Left renal pelvis (tissue), 4 donors: ENCODE results near the gene OR6V1. TPM values are rescaled to one million over a fixed set of nuclear protein-coding genes. Genes with fewer than 3 reads are reported as not detected.
"Not testable (repeated sequence)": the region's sequence is repeated elsewhere in the genome, so short reads cannot be mapped to it uniquely, and the experiment has no call there.

ENCODE experiments used
- DNase-seq, 4 donors: peaks; one replicate each; pipeline ENCODE4 v3.0.0-alpha.2; 2013; ENCODE audit warnings: low read depth in 4 of 4, low spot score in 3 of 4
- polyA plus RNA-seq, 4 donors: library from polyadenylated mRNA; unstranded; fragments of 120-200 nt; gene quantifications; one replicate each; pipeline ENCODE4 v1.2.1, GENCODE V29; 2013; ENCODE audit not compliant: insufficient read length in 4 of 4

Gene OR6V1
- polyA plus RNA-seq, 4 donors, result not detected

DNA sequence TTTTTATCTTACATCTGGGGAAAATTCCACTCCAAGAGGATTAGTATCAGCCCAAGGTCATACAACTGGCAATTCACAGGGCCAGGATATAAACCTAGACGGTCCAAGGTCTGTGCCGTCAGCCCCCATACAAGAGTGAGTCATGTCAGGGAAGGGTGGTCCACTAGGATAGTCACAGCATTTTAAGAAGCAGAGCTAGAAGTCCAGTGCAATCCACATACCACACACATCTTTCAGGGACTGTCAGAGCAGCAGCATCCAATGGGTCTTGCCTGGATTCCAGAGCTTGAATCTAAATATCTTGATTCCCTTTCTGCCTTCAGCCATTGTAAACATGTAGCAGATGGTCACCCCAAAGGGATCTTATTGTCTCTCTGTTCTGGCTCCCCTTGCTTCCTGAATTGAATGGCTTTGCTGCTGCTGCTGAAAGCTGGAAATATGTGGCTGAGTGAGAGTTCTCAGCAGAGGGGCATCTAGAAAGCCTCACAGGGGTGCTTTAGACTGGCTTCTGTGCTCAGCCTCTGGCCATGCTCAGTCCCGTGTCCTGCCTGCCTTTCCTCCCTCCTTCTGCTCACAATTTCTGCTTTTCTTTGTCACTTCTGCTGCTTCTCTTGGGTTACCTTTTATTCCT lies 9.9 kb upstream of the OR6V1 start:
- no peak for DNase-seq

DNA sequence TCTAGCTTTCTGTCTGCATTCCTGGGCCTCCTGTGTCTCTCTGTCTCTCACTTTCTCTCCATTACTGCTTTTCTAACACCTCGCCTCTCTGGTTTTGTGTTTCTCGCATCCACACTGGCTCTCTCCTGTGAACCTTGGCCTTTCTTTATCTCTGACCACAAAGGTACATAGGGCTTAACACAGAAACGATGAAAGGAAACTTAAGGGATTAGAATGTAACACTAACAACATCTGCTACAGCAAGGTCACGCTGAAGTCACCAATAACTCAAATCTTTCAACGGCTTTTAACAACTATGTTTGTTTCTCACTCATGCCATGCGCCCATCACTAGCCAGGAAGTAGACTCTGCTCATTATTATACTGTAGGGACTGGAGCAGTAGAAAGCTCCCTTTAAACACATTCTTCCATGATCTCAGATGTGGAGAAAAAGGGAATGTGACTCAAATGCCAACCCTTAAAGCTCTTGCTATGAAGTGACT lies 9.3 kb upstream of the OR6V1 start:
- DNase-seq, result no peak

DNA sequence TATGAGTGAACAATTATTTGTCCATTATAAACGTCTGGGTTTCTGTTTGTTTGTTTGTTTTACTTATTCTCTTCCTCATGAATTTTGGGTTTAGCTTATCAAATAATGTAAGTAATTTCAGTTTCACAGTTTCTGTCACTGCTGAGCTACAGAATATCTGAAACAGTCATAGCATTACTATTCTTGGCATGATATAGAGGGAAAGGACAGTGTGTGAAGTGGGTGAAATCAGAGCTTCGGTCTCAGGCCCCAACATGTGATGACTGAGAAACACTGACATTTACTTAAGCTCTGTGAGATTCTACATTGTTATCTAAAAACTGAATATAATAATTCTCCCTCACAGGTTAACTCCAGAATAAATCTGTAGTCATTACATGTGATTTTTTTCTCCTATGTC lies 8.8 kb upstream of the OR6V1 start:
- no peak for DNase-seq

DNA sequence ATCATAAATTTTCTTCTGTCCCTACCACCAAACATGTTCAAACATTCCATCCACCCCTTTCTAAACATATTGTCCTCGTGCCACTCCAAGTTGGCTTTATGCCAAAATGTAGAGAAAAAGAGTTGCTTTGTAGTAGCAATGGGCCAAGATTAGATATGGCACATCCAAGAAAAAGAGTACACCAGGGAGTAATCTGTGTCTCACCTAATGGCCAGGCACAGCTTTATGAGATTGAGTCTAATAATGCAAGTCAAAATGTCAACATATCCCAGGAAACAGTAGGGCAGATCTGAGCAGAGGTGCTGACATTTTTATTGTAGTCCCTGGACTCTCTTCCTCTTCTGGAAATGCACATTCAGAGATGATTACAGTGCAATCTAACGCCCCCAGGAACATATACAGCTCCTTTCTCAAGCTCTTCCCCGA lies 5.7 kb upstream of the OR6V1 start:
- DNase-seq, result no peak

DNA sequence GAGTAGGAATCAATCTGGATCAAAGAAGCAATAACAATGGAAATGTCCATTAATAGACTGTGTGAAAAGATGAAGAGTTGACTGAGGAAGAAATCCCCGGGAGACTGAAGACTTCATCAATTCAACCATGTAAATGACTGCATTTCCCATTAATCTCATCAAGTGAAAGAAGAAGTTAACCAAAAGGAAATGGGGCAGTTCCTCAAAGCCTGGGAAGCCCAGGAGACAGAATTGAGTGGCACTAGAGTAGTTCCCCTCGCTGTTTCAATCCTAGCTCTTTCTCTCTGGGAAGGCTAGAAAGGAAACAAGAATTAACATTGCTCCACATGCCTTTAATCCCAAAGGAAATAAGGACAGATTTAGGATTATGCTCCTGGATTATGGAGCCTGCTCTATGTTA lies 4.8 kb upstream of the OR6V1 start:
- no peak for DNase-seq

DNA sequence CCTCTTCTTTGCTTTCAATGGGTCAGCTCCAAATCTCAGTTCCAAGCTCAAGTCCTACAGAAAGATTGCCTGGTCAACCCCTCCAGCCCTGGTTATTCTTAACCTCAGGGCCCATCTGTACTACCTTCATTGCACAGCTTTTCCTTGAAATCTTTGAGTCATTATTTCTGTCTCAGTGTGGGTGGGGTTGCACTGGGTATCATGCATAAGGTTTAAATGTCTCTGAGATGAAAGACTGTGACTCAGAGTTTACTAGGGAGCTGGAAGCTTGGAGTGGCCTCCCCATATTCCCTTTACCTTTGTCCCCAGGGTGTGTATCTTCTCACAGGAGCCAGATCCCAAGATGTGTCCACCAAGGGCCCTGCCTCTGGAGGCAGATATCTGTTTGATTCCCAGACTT lies 3.3 kb upstream of the OR6V1 start:
- DNase-seq, result no peak

DNA sequence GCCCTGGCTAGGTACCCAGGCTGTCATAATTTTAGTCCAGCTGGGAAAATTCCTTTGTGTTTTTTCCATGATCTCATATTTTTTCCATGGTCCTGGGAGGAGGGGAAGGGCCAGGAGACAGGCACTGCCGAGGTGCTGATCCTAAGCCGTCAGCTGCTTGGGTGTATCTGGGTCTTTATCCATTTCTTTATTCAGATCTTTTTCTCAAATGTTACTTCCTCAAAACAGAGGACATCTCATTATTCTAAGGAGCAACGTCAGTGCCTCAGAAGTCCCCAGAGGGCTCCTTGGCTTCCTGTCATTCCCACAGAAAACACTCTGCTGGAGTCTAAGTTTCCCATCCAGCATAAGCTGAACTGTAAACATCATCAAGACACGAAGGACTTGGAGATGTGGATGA lies 2.8 kb upstream of the OR6V1 start:
- no peak for DNase-seq

DNA sequence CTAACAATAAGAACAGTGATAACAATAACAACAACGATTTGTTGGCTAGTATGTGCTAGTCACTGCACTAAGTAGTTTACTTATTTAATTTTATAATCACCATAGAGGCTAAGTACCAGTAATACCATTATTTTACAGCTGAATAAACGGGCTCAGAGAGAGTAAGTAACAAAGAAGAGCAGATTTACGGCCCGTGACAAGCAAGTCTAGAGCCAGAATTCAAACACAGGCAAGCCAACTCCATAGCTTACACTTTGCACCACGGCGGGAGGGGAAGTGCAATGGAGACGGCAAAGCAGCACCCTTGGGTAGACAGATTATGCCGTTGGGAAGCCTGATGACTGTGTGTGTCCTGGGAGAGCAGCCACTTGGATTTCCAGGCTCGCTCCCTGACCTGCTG lies 1.2 kb upstream of the OR6V1 start:
- DNase-seq, result peak in 2 of 4 donors; percentile 6 to 19

DNA sequence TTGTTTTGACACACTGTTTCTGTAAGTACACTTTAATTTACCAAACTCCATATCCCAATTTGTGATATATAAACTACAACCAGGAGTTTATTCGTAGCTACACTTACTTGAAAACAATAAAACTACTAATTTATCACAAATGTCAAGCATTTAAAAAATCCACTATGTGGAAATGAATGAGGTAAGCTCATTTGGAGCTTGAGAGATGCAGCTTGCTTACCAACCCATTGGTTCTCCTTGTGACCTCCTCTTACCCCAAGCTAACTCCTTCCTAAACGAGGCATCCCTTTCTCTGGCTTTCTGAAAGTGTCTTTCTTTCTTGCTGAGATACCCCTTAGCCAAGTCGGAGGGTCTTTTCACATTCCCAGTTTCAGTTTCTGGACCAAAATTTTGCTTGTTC lies 2.5 kb downstream of the OR6V1 start:
- DNase-seq, result no peak

DNA sequence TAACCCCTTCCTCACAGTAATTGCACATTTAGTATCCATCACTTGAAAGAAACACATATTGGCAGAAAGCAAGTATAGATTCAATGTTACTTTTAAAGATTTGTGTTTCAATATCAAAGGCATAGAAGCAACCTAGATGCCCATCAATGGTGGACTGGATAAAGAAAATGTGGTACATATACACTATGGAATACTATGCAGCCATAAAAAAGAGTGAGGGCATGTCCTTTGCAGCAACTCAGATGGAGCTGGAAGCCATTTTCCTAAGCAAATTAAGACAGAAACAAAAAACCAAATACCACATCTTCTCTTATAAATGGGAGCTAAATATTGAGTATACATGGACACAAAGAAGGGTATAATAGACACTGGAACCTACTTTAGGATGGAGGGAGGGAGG lies 3.6 kb downstream of the OR6V1 start:
- no peak for DNase-seq

DNA sequence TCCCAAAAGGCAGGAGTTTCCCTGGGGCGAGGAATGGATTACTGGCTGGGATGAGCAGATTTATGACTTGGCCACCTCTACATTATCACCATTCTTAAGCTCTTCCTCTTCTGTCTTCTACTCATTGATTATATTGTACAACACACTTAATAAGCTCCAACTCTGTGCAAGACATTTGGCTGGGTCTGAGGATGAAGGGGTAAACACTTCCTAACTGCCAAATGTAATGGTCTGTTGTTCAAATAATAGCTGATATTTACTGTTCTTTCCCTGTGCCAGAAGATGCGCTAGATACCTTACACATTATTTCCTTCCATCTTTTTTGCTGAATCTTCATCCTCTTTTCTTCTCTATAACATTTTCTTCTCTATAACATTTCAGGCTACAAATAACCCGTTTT lies 11.6 kb downstream of the OR6V1 start:
- no peak for DNase-seq

DNA sequence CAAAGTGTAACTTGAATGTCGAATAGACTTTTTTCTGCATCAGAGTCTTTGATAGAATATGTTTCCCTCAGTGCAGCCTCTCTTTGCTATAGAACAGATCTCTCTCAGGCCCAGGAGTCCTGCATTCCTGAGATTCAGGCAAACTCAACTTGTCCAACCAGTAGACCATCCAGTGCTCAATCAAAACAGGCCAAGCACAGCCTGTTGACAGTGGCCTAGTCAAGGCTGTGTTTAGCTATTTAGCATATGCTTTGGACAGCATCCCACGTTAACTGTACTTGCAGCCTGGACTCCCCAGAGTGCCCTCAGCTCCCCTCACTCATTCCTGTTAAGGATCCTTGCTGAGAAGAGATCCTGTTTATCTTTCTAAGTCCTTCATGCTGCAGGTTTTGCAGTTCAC lies 16.3 kb downstream of the OR6V1 start:
- no peak for DNase-seq

DNA sequence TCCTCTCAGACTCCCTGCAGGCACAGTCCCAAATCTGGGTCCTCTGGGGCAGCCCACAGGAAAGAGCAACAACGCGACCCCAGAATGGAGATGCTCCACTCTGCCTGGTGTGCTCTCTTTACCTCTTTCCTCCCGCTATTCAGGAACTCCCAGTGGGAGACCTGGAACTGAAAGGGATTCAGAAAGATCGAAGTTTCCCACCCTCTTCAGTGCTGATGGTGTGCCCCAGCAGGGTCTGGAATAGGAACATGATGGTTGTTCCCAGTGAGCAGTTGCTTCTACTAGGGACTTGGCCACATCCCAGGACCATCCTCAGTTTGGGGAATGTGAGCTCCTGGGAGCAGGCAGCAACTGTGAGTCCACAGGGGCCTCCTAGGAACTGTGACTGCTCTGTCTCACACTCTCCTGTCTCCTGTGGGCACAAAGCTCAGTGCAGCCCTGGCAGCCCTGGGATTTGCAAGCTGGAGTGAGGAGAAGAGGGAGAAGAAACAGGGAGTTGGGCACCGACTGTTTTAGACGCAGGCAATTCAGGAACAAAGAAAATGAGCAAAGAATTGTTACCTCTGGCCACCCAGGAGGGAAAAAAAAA lies 17.9 kb downstream of the OR6V1 start:
- no peak for DNase-seq

DNA sequence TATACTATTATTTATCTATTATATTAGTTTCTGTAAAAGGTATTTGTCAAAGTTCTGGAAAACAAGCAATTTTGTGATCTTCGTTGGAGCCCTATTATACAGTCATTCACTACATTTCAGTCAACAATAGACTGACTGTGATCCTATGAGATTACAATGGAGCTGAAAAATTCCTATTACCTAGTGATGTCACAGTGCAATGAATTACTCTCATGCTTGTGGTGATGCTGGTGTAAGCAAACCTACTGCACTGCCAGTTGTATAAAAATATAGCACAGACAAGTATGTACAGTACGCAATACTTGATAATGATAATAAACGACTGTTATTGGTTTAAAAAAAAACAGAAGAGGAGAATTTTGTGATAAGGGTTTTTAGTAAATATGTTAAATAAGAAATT lies 21.4 kb downstream of the OR6V1 start:
- DNase-seq, result no peak

DNA sequence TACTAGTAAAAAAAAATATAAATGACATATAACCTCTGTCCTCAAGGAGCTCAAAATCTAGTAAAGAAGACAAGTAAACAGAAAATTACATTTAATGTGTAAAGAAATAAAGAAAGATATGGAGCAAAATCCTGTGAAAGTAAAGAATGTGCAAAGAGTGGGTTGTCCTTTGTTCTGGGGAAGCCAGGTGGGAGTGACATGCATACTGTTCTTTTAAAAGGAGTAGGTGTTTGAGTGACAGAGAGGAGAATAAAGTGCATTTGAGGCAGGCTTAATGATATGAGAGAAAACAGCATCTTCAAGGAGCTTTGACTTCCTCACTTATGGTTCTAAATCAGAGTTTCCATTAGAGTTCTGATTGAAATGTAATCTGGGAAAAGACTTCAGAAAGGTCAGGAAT lies 22.0 kb downstream of the OR6V1 start:
- no peak for DNase-seq

DNA sequence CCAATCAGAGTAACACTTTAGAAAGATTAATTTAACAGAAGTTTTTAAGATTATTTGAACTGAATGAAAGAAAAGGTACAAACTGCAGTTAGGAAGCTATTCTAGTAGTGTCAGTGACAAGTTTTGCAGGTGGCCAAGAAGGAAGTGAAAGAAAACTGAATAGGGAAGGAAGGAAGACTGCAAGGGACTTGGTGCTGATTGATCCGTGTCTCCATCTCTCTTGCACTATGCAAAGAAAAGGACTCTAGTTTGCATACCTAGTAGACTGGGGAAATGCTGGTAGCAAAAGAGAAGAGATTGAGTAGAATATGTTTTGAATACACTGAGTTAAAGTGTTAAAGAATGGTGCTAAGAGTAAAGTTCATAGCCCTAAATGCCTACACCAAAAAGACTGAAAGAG lies 33.0 kb downstream of the OR6V1 start:
- DNase-seq, result no peak

DNA sequence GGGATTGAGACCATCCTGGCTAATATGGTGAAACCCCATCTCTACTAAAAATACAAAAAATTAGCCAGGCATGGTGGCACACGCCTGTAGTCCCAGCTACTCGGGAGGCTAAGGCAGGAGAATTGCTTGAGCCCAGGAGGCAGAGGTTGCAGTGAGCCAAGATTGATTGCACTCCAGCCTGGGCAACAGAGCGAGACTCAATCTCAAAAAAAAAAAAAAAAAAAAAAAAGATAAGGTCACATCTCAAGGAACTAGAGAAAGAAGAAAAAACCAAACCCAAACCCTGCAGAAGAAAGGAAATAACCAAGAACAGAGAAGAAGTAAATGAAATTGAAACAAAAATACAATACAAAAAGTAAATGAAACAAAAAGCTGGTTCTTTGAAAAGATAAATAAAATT lies 33.5 kb downstream of the OR6V1 start:
- DNase-seq, result not testable (repeated sequence)

DNA sequence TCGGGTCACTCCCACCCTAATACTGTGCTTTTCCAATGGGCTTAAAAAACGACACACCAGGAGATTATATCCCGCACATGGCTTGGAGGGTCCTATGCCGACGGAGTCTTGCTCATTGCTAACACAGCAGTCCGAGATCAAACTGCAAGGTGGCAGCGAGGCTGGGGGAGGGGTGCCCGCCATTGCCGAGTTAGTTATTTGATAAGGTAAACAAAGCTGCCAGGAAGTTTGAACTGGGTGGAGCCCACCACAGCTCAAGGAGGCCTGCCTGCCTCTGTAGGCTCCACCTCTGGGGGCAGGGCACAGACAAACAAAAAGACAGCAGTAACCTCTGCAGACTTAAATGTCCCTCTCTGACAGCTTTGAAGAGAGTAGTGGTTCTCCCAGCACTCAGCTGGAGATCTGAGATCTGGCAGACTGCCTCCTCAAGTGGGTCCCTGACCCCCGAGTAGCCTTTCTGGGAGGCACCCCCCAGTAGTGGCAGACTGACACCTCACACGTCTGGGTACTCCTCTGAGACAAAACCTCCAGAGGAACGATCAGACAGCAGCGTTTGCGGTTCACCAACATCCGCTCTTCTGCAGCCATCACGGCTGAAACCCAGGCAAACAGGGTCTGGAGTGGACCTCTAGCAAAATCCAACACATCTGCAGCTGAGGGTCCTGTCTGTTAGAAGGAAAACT lies 36.5 kb downstream of the OR6V1 start:
- not testable (repeated sequence) for DNase-seq

DNA sequence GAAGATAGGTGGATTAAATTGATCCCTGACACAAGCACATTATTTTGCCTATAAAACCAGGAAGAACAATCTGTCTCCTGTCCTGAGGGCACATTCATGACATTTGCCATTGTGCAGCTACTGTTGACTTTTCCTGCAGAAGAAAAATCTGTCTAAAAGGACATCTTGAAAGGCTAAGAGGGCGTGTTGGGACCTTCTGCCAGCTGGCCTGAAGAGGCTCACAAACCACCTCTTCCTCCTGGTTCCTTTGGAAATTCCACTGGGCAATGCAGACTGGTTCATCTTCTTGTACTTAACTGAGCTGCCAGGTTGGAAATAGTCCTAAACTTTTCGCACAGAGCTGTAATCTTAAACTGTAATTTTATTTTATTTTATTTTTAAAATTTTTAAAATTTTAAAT lies 44.0 kb downstream of the OR6V1 start:
- DNase-seq, result no peak

DNA sequence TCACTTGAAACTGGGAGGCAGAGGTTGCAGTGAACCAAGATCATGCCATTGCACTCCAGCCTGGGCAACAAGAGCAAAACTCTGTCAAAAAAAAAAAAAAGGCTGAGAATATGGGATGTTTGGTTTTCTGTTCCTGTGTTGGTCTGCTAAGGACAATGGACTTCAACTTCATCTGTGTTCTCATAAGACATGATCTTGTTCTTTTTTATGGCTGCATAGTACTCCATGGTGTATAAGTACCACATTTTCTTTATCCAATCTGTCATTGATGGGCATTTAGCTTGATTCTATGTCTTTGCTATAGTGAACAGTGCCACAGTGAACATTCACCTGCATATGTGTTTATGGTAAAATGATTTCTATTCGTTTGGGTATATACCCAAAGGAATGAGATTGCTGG lies 47.4 kb downstream of the OR6V1 start:
- not testable (repeated sequence) for DNase-seq
